Measurements from ENCODE around the gene MEGF6.

The MEGF6 gene

GRCh38 chr1:3464649-3465025, 146.7 kb downstream of the MEGF6 start:
- DNase-seq: no peak

GRCh38 chr1:3463891-3464648, 147.2 kb downstream of the MEGF6 start:
- DNase-seq: no peak

DNA sequence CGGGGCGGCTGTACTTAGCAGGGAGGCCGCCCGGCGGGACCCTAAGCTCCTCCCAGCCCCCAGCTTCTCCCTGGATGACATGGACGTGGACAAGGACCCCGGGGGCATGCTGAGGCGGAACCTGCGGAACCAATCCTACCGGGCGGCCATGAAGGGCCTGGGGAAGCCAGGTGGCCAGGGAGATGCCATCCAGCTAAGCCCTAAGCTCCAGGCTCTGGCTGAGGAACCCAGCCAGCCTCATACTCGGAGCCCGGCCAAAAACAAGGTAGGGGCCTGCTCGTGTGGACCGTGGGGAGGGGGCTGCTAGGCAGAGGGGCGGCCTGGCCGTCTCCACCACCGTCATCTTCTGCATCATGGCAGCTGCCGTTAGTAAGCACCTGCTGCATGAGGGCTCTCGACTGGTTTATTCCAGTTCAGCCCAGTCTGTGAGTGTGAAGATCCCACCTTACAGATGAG, 147.9 kb downstream of the MEGF6 start:
- DNase-seq: no peak

DNA sequence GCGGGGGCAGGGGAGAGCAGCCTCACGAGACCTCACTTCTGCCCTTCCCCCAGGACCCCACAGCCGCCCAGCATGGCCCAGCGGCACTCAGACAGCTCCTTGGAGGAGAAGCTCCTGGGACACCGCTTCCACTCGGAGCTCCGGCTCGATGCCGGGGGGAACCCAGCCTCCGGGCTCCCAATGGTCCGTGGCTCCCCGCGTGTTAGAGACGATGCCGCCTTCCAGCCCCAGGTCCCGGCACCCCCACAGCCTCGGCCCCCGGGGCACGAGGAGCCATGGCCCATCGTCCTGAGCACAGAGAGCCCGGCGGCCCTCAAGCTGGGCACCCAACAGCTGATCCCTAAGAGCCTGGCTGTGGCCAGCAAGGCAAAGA, 148.3 kb downstream of the MEGF6 start:
- no peak for DNase-seq

DNA sequence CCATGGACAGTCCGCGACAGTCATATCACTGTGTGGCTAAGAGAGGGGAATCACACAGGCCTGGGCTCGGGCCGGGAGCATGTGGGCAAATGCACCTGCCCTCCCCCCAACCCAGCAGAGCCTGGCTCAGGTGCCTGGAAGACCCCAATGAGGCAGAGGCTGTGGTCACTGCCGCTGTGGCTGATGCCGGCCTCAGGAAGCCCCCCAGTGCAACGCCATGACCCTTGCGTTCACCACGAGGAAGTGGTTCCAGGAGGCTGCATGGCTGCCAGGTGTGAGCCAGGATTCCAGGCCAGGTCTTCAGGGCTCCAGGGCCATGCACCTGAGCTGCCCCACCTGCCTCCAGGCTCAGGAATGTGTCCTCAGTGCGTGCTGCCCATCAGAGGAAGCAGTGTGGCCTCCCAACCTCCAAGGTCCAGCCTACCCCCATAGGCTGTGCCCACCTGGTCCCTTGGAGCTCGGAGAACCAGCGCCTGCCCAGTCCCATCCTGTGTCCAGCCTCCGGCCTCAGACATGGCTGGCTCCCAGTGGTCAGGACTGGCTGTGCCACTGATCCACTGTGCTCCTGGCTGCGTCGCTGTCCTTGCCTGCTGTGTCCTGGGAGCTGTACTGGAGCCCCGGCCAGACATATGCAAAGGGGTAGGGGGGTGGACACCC, 148.8 kb downstream of the MEGF6 start:
- DNase-seq: no peak

DNA sequence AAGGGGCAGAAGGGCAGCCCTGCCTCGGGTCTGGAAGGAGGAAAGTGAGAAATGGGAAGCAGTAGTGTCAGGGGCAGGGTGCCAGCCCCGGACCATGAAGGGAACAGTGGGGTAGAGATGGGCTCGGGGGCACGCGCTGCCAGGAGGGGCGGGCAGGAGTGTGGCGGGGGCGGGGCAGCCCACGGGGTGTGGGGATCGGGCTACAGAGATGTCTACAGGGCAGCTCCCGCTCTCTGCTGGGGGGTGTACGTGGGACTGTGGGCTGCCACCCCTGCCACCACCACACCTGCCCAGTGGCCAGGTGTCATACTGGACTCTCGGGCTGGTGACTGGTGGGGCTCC, 149.4 kb downstream of the MEGF6 start:
- no peak for DNase-seq

- DNase-seq: no peak
These were observed 149.9 kb downstream of the MEGF6 start for GRCh38 chr1:3461238-3461933.

- DNase-seq: no peak
These were observed 150.6 kb downstream of the MEGF6 start for GRCh38 chr1:3460672-3461131.

DNA sequence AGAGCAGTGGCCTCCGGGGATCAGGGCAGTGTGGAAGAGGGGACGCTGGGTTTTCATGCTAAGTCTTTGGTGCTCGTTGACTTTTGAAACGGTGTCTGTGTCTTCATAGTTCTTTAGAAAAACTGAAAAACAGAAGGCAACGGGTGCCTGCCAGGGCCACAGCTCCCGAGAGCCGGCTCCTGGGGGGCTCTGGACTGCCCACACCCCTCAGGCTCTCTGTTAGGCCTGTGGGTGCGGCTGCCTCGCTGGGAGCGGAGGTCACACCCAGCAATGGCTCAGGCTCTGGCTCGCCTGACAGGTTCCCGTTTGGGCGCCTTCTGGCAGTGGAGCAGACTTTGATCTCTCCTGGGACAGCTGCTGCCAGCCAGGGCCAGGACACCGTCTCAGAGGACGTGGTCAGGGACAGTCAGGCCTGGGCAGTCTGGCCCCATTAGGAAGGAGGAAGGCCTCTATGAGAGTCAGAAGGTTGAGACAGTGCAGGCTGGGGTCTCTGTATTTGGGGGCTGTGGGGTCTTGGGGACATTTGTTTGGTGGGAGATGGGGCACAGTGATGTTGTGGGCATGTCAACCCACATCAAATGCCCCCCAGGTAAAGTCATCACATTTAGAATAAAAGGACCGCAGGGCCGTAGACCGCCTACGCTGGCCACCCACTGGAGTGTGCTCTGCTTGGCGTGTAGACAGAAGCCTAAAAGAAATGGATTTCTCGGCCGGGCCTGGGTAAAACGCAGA, 151.2 kb downstream of the MEGF6 start:
- no peak for DNase-seq

GRCh38 chr1:3459051-3459908, 152.0 kb downstream of the MEGF6 start:
- no peak for DNase-seq

DNA sequence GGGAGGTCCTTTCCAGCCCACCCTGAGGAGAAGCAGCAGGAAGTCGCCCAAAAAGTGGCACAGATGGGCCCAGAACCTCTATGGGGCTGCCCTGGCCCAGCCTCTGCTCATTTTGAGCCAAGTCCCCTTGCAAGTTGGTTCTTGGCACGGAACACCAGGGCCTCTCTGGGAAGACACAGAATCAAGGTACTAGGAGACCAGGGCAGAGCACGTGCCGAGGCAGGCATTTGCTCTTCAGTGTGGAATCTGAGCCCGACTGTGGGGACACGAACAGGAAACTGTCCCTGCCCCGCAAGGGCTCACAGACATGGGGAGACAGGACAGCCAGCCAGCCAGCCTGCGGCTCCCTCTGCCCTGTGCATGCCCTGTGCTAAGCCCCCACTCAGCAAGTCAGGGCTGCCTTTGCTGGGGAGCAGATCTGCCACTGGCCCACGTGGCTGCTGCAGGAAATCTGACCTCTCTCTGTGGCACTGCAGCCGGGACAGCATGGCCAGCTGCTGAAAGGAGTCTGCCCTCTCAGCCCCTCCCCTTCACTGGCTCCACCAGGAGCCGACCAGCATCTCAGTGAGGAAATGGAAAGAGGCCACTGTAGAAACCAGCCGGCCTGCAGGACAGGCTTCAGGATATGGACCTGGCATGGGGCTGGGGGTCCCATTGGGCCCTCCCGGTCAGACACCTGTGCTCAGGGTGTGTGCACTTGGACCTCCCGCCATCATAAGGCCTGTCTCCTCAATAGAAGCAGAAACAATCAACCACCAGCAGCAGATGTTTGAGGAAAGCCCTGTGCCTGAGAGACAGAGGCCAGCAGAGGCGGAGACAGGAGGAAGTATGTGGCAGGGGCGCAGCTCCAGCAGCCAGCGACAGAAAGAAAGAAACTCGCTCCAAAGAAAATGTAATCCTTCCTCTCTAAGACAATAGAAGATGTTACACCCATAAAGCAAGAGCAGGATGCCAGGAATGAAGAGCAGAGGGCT, 153.1 kb downstream of the MEGF6 start:
- no peak for DNase-seq

GRCh38 chr1:3456964-3457909, 154.1 kb downstream of the MEGF6 start:
- no peak for DNase-seq

GRCh38 chr1:3456449-3456963, 154.8 kb downstream of the MEGF6 start:
- no peak for DNase-seq

GRCh38 chr1:3455670-3456448, 155.4 kb downstream of the MEGF6 start:
- DNase-seq: no peak

GRCh38 chr1:3454811-3455618, 156.3 kb downstream of the MEGF6 start:
- DNase-seq: no peak

- no peak for DNase-seq
These were observed 157.2 kb downstream of the MEGF6 start, which contains the start of gene ARHGEF16 for GRCh38 chr1:3453891-3454810. TSS of gene ARHGEF16 (plus strand) at chr1:3454665. CDS start at chr1:3463085, 8,420 bp downstream.
